WERI-Rb-1 (cell line): ENCODE data around the gene KDSR.

Experiments
- DNase-seq: peaks from one replicate; pipeline ENCODE4 v3.0.0-alpha.2; 2020
- H3K27ac ChIP-seq: fragments of 250-450 bp; sonication (Bioruptor Pico); 2 replicates; pipeline ENCODE4 v1.5.1; 2020; ENCODE audit warnings: mild to moderate bottlenecking, moderate library complexity
- H3K27me3 ChIP-seq: fragments of 250-450 bp; sonication (Bioruptor Pico); 2 replicates; pipeline ENCODE4 v1.5.1; 2021; ENCODE audit warnings: mild to moderate bottlenecking, low read depth, moderate library complexity; ENCODE audit not compliant: insufficient read depth, severe bottlenecking
- H3K36me3 ChIP-seq: fragments of 250-450 bp; sonication (Bioruptor Pico); 2 replicates; pipeline ENCODE4 v1.5.1; 2020; ENCODE audit warnings: mild to moderate bottlenecking, moderate library complexity
- H3K4me3 ChIP-seq: 2 replicates; pipeline ENCODE4 v1.5.1; 2011; ENCODE audit warnings: low read depth, mild to moderate bottlenecking, control low read depth, low read length
- H3K9me3 ChIP-seq: fragments of 250-450 bp; sonication (Bioruptor Pico); 2 replicates; pipeline ENCODE4 v1.5.1; 2021; ENCODE audit warnings: mild to moderate bottlenecking, moderate library complexity; ENCODE audit not compliant: severe bottlenecking
- CTCF ChIP-seq: IDR thresholded peaks from 2 replicates; pipeline ENCODE4 v1.5.1; 2011; ENCODE audit warnings: low read depth, mild to moderate bottlenecking, control low read depth, inconsistent platforms, low read length

KDSR gene

DNA sequence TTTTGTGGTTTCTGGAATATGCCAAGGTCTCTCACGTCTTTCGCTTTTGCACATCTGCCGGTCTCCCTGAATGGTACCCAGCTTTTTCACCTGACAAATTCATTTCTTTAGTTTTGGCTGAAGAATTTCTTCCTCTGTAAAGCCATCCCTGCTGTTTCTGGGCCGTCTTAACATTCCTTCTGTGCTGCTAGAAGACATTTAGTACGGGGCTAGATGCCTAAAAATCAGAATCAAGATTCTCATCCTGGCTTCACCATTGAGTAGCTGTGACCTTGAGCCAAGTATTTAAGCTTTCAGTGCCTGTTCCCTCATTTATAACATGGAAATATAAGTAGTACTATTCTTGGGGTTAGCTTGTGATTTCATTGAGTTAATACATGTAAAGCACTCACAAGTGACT is 41.0 kb downstream of the KDSR start:
- Histone ChIP-seq H3K9me3 (no peaks in the 10 kb centered on the region), H3K36me3 (peaks cover 5% of the 10 kb centered on the region), H3K4me3 (no peak overlapping the region), H3K27me3 (no peaks in the 10 kb centered on the region), H3K27ac (no peak overlapping the region)
- no peak for TF ChIP-seq CTCF
- no peak for DNase-seq

GRCh38 chr18:63325086-63325686 is 41.8 kb downstream of the KDSR start:
- Histone ChIP-seq H3K9me3 (no peaks in the 10 kb centered on the region), H3K27ac (no peak overlapping the region), H3K27me3 (no peaks in the 10 kb centered on the region), H3K36me3 (peaks cover under 1% of the 10 kb centered on the region; the same call in 1 of the 2 replicates), H3K4me3 (no peak overlapping the region)
- DNase-seq = no peak
- TF ChIP-seq CTCF = no peak

DNA sequence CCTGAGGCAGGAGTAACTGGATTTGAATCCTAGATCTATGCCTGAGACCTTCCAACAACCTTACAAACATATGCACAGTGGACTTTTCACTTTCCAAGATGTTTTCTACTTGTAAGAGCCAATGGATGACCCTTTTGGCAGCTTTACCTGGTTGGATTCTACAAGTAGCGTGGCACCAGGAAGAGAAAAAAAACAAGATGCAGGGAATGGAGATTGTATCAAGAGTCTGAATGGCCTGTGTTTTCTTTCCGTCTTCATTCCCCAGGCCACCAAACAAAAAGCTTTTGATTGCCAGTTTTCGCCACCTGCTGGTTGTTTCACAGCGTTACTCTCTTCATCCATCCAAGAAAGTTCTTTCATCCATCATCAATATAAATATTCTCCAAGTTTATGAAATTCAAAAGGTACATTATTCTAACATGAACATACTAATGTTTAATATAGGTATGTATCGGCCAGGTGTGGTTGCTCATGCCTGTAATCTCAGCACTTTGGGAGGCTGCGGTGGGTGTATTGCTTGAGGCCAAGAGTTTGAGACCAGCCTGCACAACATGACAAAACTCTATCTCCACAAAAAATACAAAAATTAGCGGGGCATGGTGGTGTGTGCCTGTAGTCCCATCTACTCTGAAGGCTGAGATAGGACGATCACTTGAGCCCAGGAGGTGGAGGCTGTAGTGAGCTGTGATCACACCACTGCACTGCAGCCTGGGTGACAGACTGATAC is 43.9 kb downstream of the KDSR start:
- peak; percentile 61 for DNase-seq

GRCh38 chr18:63322206-63322605 is 44.8 kb downstream of the KDSR start:
- H3K4me3 ChIP-seq = no peak overlapping the region
- H3K36me3 ChIP-seq = no peaks in the 10 kb centered on the region
- no peak overlapping the region for H3K27ac ChIP-seq
- DNase-seq = no peak
- no peak for TF ChIP-seq CTCF
- H3K9me3 ChIP-seq = no peaks in the 10 kb centered on the region
- H3K27me3 ChIP-seq = no peaks in the 10 kb centered on the region

More for the DNA sequence above, 43.9 kb downstream of the KDSR start:
- TF ChIP-seq CTCF = peak; percentile 73
- Histone ChIP-seq H3K27me3 (no peaks in the 10 kb centered on the region), H3K9me3 (no peaks in the 10 kb centered on the region), H3K27ac (no peak overlapping the region), H3K4me3 (no peak overlapping the region), H3K36me3 (no peaks in the 10 kb centered on the region)

DNA sequence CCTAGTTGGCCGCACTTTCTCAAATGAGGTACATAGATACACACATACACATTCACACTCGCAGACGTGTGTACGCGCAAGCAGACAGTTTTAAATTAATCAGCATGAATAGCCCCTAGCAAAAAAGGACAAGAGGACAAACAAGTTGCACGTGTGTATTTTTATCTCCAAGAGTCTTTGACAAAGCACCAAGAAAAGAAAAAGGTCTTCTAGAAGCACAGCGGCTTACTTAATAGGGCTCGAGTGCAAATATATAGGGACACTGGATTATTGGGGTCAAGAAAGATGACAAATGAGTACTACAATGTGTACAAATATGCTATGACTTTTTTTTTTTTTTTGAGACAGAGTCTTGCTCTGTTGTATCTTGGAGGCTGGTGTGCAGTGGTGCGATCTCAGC is 45.7 kb downstream of the KDSR start:
- DNase-seq = no peak
- no peak for TF ChIP-seq CTCF
- no peaks in the 10 kb centered on the region for H3K9me3 ChIP-seq
- no peaks in the 10 kb centered on the region for H3K27me3 ChIP-seq
- no peak overlapping the region for H3K27ac ChIP-seq
- H3K36me3 ChIP-seq = no peaks in the 10 kb centered on the region
- H3K4me3 ChIP-seq = no peak overlapping the region

- Histone ChIP-seq H3K4me3 (peak overlapping the region; percentile 92), H3K27me3 (no peaks in the 10 kb centered on the region), H3K9me3 (no peaks in the 10 kb centered on the region), H3K27ac (peak overlapping the region; percentile 88), H3K36me3 (no peaks in the 10 kb centered on the region)
- no peak for TF ChIP-seq CTCF
- no peak for DNase-seq
Observed at GRCh38 chr18:63320975-63321265, 46.1 kb downstream of the KDSR start.
